ENCODE data around the gene GSTM1.
A peak's percentile ranks its signal among the peaks of the same experiment; 100 is the strongest.
"Not testable (repeated sequence)": the region's sequence is repeated elsewhere in the genome, so short reads cannot be mapped to it uniquely, and the experiment has no call there.

The GSTM1 gene

GRCh38 chr1:109660691-109661026, 27.0 kb upstream of the GSTM1 start:
- not testable (repeated sequence) for DNase-seq

GRCh38 chr1:109661391-109661790, 26.2 kb upstream of the GSTM1 start:
- no peak for DNase-seq

- DNase-seq: no peak
These were observed 22.9 kb upstream of the GSTM1 start for GRCh38 chr1:109664671-109665070.

- peak; percentile 87 for DNase-seq
These were observed 20.0 kb upstream of the GSTM1 start, which contains the start of gene GSTM2 for GRCh38 chr1:109667452-109668122. Gene GSTM2, plus strand, starts transcription at chr1:109668057. Its CDS starts 59 bp downstream, at chr1:109668116.

- DNase-seq: no peak
These were observed 19.4 kb upstream of the GSTM1 start for GRCh38 chr1:109668123-109668775.

GRCh38 chr1:109669246-109669948, 18.2 kb upstream of the GSTM1 start:
- DNase-seq: no peak

GRCh38 chr1:109669949-109670302, 17.7 kb upstream of the GSTM1 start:
- DNase-seq: not testable (repeated sequence)

- DNase-seq: no peak
These were observed 16.6 kb upstream of the GSTM1 start for GRCh38 chr1:109671067-109671466.

- not testable (repeated sequence) for DNase-seq
These were observed 13.8 kb upstream of the GSTM1 start for GRCh38 chr1:109673861-109674260.

- DNase-seq: not testable (repeated sequence)
These were observed 10.8 kb upstream of the GSTM1 start for GRCh38 chr1:109676683-109677381.

GRCh38 chr1:109677459-109677858, 10.2 kb upstream of the GSTM1 start:
- DNase-seq: no peak

GRCh38 chr1:109678637-109679036, 9.0 kb upstream of the GSTM1 start:
- not testable (repeated sequence) for DNase-seq

GRCh38 chr1:109684777-109685176, 2.8 kb upstream of the GSTM1 start:
- not testable (repeated sequence) for DNase-seq

GRCh38 chr1:109685399-109685798, 2.2 kb upstream of the GSTM1 start:
- not testable (repeated sequence) for DNase-seq

GRCh38 chr1:109685890-109686289, 1.7 kb upstream of the GSTM1 start:
- not testable (repeated sequence) for DNase-seq

- not testable (repeated sequence) for DNase-seq
These were observed 508 bp upstream of the GSTM1 start for GRCh38 chr1:109687109-109687508.

GRCh38 chr1:109689844-109690405, 2.3 kb downstream of the GSTM1 start:
- DNase-seq: no peak

- DNase-seq: no peak
These were observed 4.1 kb downstream of the GSTM1 start for GRCh38 chr1:109691759-109692158.

GRCh38 chr1:109694400-109694799, 6.8 kb downstream of the GSTM1 start:
- not testable (repeated sequence) for DNase-seq

GRCh38 chr1:109695138-109695537, 7.5 kb downstream of the GSTM1 start:
- DNase-seq: not testable (repeated sequence)

- DNase-seq: no peak
These were observed 9.4 kb downstream of the GSTM1 start for GRCh38 chr1:109697066-109697465.

GRCh38 chr1:109697861-109698260, 10.2 kb downstream of the GSTM1 start:
- not testable (repeated sequence) for DNase-seq

- not testable (repeated sequence) for DNase-seq
These were observed 15.3 kb downstream of the GSTM1 start for GRCh38 chr1:109702940-109703339.

Data from activated CD8-positive, alpha-beta memory T cell treated with anti-CD3 and anti-CD28 coated beads, Interleukin-2, amount 50 U/mL, for 48 hours (primary cell).